SK-N-SH treated with all-trans-retinoic acid at 6 μM for 48 hours (cell line): ENCODE results near the gene STAG1.

Experiments
- ATAC-seq: fragments of 200-7000 bp; cut with Tn5 transposase; 3 replicates; pipeline ENCODE4 v1.9.1; 2020; ENCODE audit warnings: mild to moderate bottlenecking, moderate library complexity
- ARNTL ChIP-seq: fragments of 450-650 bp; formaldehyde crosslinking; IDR thresholded peaks from 2 replicates; pipeline ENCODE4 v1.5.0; 2020; ENCODE audit warnings: low read depth, mild to moderate bottlenecking, moderate library complexity, borderline replicate concordance
- BACH2 ChIP-seq: fragments of 250-450 bp; sonication (Bioruptor Pico); IDR thresholded peaks from 2 replicates; pipeline ENCODE4 v1.9.0; 2021; ENCODE audit warnings: mild to moderate bottlenecking, borderline replicate concordance
- CSDC2 ChIP-seq: fragments of 250-450 bp; sonication (Bioruptor Pico); IDR thresholded peaks from 2 replicates; pipeline ENCODE4 v1.5.0; 2020; ENCODE audit warnings: mild to moderate bottlenecking, moderate library complexity
- ESRRG ChIP-seq: fragments of 250-450 bp; sonication (Bioruptor Pico); IDR thresholded peaks from 2 replicates; pipeline ENCODE4 v1.6.1; 2021; ENCODE audit warnings: mild to moderate bottlenecking
- GLIS3 ChIP-seq: fragments of 250-450 bp; sonication (Bioruptor Pico); IDR thresholded peaks from 2 replicates; pipeline ENCODE4 v1.5.0; 2020; ENCODE audit warnings: mild to moderate bottlenecking, moderate library complexity
- ISL1 ChIP-seq: fragments of 250-450 bp; sonication (Bioruptor Pico); IDR thresholded peaks from 2 replicates; pipeline ENCODE4 v2.1.2; 2022; ENCODE audit warnings: mild to moderate bottlenecking, moderate library complexity
- OSR1 ChIP-seq: fragments of 250-450 bp; sonication (Bioruptor Pico); IDR thresholded peaks from 2 replicates; pipeline ENCODE4 v1.8.0; 2022; ENCODE audit warnings: moderate library complexity, mild to moderate bottlenecking, inconsistent platforms
- PPARA ChIP-seq: fragments of 250-450 bp; sonication (Bioruptor Pico); IDR thresholded peaks from 2 replicates; pipeline ENCODE4 v1.5.0; 2020; ENCODE audit warnings: mild to moderate bottlenecking, borderline replicate concordance
- RARB ChIP-seq: fragments of 250-450 bp; sonication (Bioruptor Pico); IDR thresholded peaks from 2 replicates; pipeline ENCODE4 v1.8.0; 2021; ENCODE audit warnings: mild to moderate bottlenecking, moderate library complexity
- SNAI2 ChIP-seq: fragments of 250-450 bp; sonication (Bioruptor Pico); IDR thresholded peaks from 2 replicates; pipeline ENCODE4 v1.5.0; 2020; ENCODE audit warnings: mild to moderate bottlenecking, moderate library complexity
- TCF4 ChIP-seq: fragments of 250-450 bp; sonication (Bioruptor Pico); IDR thresholded peaks from 2 replicates; pipeline ENCODE4 v1.8.0; 2021; ENCODE audit warnings: mild to moderate bottlenecking, moderate library complexity, borderline replicate concordance
- TOX ChIP-seq: fragments of 250-450 bp; sonication (Bioruptor Pico); IDR thresholded peaks from 2 replicates; pipeline ENCODE4 v1.8.0; 2021; ENCODE audit warnings: mild to moderate bottlenecking, moderate library complexity, borderline replicate concordance
- ZC3H10 ChIP-seq: fragments of 250-450 bp; sonication (Bioruptor Pico); IDR thresholded peaks from 2 replicates; pipeline ENCODE4 v1.5.1; 2021; ENCODE audit warnings: mild to moderate bottlenecking, moderate library complexity
- ZFP3 ChIP-seq: fragments of 250-450 bp; sonication (Bioruptor Pico); IDR thresholded peaks from 2 replicates; pipeline ENCODE4 v1.5.0; 2020; ENCODE audit warnings: mild to moderate bottlenecking, moderate library complexity
- ZNF565 ChIP-seq: fragments of 450-650 bp; formaldehyde crosslinking; conservative IDR thresholded peaks from 2 replicates; pipeline ENCODE4 v1.5.0; 2020; ENCODE audit warnings: low read depth, mild to moderate bottlenecking, moderate library complexity
- ZNF70 ChIP-seq: fragments of 450-650 bp; formaldehyde crosslinking; IDR thresholded peaks from 2 replicates; pipeline ENCODE4 v1.5.0; 2020; ENCODE audit warnings: mild to moderate bottlenecking, moderate library complexity
- ZNF8 ChIP-seq: fragments of 450-650 bp; formaldehyde crosslinking; IDR thresholded peaks from 2 replicates; pipeline ENCODE4 v1.5.0; 2020; ENCODE audit warnings: mild to moderate bottlenecking, moderate library complexity
- TF ChIP-seq, protein P1 (sequence below): fragments of 250-450 bp; sonication (Bioruptor Pico); IDR thresholded peaks from 2 replicates; pipeline ENCODE4 v1.8.0; 2020; ENCODE audit warnings: mild to moderate bottlenecking, moderate library complexity, borderline replicate concordance
- TF ChIP-seq, protein P2 (sequence below): fragments of 250-450 bp; sonication (Bioruptor Pico); IDR thresholded peaks from 2 replicates; pipeline ENCODE4 v1.5.0; 2020; ENCODE audit warnings: mild to moderate bottlenecking, moderate library complexity
- TF ChIP-seq, protein P3 (sequence below): fragments of 250-450 bp; sonication (Bioruptor Pico); IDR thresholded peaks from 2 replicates; pipeline ENCODE4 v1.5.1; 2020; ENCODE audit warnings: low read depth, mild to moderate bottlenecking, moderate library complexity
- TF ChIP-seq, protein P4 (sequence below): fragments of 250-450 bp; sonication (Bioruptor Pico); IDR thresholded peaks from 2 replicates; pipeline ENCODE4 v1.8.0; 2021; ENCODE audit warnings: low read depth, mild to moderate bottlenecking, moderate library complexity, borderline replicate concordance

STAG1 gene

DNA sequence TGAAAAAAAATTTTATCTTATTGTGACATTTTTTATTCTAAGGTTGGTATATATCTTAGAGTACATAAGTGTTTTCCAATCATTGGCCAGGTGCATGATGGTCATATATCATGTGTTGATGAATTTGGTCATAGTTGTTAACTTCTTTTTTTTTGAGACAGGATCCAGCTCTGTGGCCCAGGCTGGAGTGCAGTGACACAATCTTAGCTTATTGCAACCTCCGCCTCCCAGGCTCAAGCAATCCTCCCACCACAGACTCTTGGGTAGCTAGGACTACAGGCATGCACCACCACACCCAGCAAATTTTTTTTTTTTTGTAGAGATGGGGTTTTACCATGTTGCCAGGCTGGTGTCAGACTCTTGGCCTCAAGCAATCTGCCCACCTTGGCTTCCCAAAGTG lies 458.0 kb downstream of the STAG1 start:
- ATAC-seq, result no peak
- no peak for TF ChIP-seq ZC3H10 (CRISPR knock-in tag)
- no peak for TF ChIP-seq GLIS3
- no peak for TF ChIP-seq TCF4 (CRISPR knock-in tag)
- no peak for TF ChIP-seq SNAI2
- no peak for TF ChIP-seq ZNF70
- no peak for TF ChIP-seq PPARA (CRISPR knock-in tag)
- no peak for TF ChIP-seq ARNTL
- TF ChIP-seq, protein P1, sequence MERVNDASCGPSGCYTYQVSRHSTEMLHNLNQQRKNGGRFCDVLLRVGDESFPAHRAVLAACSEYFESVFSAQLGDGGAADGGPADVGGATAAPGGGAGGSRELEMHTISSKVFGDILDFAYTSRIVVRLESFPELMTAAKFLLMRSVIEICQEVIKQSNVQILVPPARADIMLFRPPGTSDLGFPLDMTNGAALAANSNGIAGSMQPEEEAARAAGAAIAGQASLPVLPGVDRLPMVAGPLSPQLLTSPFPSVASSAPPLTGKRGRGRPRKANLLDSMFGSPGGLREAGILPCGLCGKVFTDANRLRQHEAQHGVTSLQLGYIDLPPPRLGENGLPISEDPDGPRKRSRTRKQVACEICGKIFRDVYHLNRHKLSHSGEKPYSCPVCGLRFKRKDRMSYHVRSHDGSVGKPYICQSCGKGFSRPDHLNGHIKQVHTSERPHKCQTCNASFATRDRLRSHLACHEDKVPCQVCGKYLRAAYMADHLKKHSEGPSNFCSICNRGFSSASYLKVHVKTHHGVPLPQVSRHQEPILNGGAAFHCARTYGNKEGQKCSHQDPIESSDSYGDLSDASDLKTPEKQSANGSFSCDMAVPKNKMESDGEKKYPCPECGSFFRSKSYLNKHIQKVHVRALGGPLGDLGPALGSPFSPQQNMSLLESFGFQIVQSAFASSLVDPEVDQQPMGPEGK, result no peak
- no peak for TF ChIP-seq ESRRG (CRISPR knock-in tag)
- TF ChIP-seq CSDC2 (CRISPR knock-in tag), result no peak
- no peak for TF ChIP-seq ISL1 (CRISPR knock-in tag)
- TF ChIP-seq TOX (CRISPR knock-in tag), result no peak
- TF ChIP-seq, protein P2, sequence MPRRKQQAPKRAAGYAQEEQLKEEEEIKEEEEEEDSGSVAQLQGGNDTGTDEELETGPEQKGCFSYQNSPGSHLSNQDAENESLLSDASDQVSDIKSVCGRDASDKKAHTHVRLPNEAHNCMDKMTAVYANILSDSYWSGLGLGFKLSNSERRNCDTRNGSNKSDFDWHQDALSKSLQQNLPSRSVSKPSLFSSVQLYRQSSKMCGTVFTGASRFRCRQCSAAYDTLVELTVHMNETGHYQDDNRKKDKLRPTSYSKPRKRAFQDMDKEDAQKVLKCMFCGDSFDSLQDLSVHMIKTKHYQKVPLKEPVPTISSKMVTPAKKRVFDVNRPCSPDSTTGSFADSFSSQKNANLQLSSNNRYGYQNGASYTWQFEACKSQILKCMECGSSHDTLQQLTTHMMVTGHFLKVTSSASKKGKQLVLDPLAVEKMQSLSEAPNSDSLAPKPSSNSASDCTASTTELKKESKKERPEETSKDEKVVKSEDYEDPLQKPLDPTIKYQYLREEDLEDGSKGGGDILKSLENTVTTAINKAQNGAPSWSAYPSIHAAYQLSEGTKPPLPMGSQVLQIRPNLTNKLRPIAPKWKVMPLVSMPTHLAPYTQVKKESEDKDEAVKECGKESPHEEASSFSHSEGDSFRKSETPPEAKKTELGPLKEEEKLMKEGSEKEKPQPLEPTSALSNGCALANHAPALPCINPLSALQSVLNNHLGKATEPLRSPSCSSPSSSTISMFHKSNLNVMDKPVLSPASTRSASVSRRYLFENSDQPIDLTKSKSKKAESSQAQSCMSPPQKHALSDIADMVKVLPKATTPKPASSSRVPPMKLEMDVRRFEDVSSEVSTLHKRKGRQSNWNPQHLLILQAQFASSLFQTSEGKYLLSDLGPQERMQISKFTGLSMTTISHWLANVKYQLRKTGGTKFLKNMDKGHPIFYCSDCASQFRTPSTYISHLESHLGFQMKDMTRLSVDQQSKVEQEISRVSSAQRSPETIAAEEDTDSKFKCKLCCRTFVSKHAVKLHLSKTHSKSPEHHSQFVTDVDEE (CRISPR knock-in tag), result no peak
- no peak for TF ChIP-seq ZFP3 (CRISPR knock-in tag)
- TF ChIP-seq, protein P3, sequence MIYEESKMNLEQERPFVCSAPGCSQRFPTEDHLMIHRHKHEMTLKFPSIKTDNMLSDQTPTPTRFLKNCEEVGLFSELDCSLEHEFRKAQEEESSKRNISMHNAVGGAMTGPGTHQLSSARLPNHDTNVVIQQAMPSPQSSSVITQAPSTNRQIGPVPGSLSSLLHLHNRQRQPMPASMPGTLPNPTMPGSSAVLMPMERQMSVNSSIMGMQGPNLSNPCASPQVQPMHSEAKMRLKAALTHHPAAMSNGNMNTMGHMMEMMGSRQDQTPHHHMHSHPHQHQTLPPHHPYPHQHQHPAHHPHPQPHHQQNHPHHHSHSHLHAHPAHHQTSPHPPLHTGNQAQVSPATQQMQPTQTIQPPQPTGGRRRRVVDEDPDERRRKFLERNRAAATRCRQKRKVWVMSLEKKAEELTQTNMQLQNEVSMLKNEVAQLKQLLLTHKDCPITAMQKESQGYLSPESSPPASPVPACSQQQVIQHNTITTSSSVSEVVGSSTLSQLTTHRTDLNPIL (CRISPR knock-in tag), result no peak
- TF ChIP-seq BACH2 (CRISPR knock-in tag), result no peak
- no peak for TF ChIP-seq OSR1
- no peak for TF ChIP-seq RARB (CRISPR knock-in tag)
- no peak for TF ChIP-seq ZNF8 (CRISPR knock-in tag)
- no peak for TF ChIP-seq ZNF565

DNA sequence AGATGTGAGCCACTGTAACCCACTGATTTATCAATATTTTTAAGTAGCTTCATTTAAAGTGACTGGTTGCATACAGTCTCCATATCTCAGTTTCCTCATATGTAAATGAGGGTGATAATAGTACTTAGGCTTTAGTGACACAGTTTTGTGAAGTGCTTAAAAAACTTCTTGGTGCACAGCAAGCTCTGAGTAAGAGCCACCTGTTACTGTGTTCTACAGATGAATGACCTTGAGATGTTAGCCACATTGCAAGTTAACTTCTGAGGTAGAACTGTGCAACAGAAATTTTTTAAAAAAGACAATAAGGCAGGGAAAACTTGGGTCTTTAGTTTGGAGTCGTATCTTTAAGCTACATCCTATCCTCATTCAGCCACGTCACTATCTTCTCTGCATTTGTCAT lies 458.9 kb downstream of the STAG1 start:
- ATAC-seq, result no peak
- TF ChIP-seq ISL1 (CRISPR knock-in tag), result no peak
- TF ChIP-seq BACH2 (CRISPR knock-in tag), result no peak
- TF ChIP-seq, protein P4, sequence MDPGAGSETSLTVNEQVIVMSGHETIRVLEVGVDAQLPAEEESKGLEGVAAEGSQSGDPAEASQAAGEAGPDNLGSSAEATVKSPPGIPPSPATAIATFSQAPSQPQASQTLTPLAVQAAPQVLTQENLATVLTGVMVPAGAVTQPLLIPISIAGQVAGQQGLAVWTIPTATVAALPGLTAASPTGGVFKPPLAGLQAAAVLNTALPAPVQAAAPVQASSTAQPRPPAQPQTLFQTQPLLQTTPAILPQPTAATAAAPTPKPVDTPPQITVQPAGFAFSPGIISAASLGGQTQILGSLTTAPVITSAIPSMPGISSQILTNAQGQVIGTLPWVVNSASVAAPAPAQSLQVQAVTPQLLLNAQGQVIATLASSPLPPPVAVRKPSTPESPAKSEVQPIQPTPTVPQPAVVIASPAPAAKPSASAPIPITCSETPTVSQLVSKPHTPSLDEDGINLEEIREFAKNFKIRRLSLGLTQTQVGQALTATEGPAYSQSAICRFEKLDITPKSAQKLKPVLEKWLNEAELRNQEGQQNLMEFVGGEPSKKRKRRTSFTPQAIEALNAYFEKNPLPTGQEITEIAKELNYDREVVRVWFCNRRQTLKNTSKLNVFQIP (CRISPR knock-in tag), result no peak
- no peak for TF ChIP-seq ZNF565
- TF ChIP-seq, protein P1, result no peak
- no peak for TF ChIP-seq ESRRG (CRISPR knock-in tag)
- TF ChIP-seq ARNTL, result no peak
- no peak for TF ChIP-seq RARB (CRISPR knock-in tag)
- TF ChIP-seq SNAI2, result no peak
- TF ChIP-seq OSR1, result no peak
- TF ChIP-seq PPARA (CRISPR knock-in tag), result no peak
- TF ChIP-seq ZC3H10 (CRISPR knock-in tag), result no peak
- no peak for TF ChIP-seq ZNF8 (CRISPR knock-in tag)
- TF ChIP-seq TOX (CRISPR knock-in tag), result no peak

DNA sequence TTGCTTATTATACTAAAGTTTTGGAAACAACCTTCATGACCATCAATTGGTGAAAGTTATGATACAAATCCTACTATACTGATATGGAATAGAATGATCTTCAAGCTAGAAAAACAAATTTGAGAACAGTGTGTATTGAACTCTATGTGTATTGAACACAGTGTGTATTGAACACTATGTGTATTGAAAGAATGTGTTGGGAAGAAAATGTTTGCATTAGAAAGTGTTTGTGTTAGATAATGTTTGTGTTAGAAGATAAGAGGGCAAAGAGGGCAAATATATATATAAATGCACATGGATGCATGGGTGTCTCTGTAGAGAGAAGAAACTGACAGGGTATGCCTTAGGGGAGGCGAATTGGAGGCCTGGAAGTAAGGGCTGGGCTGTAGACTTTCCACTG lies 459.7 kb downstream of the STAG1 start:
- TF ChIP-seq CSDC2 (CRISPR knock-in tag), result no peak
- TF ChIP-seq BACH2 (CRISPR knock-in tag), result no peak
- no peak for TF ChIP-seq ZNF565
- TF ChIP-seq RARB (CRISPR knock-in tag), result no peak
- no peak for TF ChIP-seq ISL1 (CRISPR knock-in tag)
- TF ChIP-seq, protein P1, result no peak
- TF ChIP-seq, protein P4 (CRISPR knock-in tag), result no peak
- TF ChIP-seq TCF4 (CRISPR knock-in tag), result no peak
- no peak for TF ChIP-seq PPARA (CRISPR knock-in tag)
- ATAC-seq, result no peak
